Measurements from ENCODE around the gene RNF144A.

Gene RNF144A

GRCh38 chr2:7015007-7015950 lies 98.1 kb downstream of the RNF144A start:
- TF ChIP-seq GATA3 (IDR thresholded peaks at IDR 0.05; ENCODE audit: low read depth, low read length): no peak
- peak; percentile 38 for TF ChIP-seq GATA2 (IDR thresholded peaks at IDR 0.05; ENCODE audit: low read depth, low read length)

GRCh38 chr2:7016148-7016547 lies 98.9 kb downstream of the RNF144A start:
- TF ChIP-seq GATA3 (IDR thresholded peaks at IDR 0.05; ENCODE audit: low read depth, low read length): no peak
- no peak for TF ChIP-seq GATA2 (IDR thresholded peaks at IDR 0.05; ENCODE audit: low read depth, low read length)

GRCh38 chr2:7016601-7017211 lies 99.5 kb downstream of the RNF144A start:
- TF ChIP-seq GATA3 (IDR thresholded peaks at IDR 0.05; ENCODE audit: low read depth, low read length) (no peak), GATA2 (IDR thresholded peaks at IDR 0.05; ENCODE audit: low read depth, low read length) (no peak)

- peak; percentile 21; the same call in 1 of the 2 replicates for TF ChIP-seq GATA2 (IDR thresholded peaks at IDR 0.05; ENCODE audit: low read depth, low read length)
- TF ChIP-seq GATA3 (IDR thresholded peaks at IDR 0.05; ENCODE audit: low read depth, low read length): no peak
Measured at GRCh38 chr2:7017671-7018281, 100.6 kb downstream of the RNF144A start.

GRCh38 chr2:7018282-7018701 lies 101.1 kb downstream of the RNF144A start:
- no peak for TF ChIP-seq GATA3 (IDR thresholded peaks at IDR 0.05; ENCODE audit: low read depth, low read length)
- TF ChIP-seq GATA2 (IDR thresholded peaks at IDR 0.05; ENCODE audit: low read depth, low read length): peak; percentile 33; the same call in 1 of the 2 replicates

DNA sequence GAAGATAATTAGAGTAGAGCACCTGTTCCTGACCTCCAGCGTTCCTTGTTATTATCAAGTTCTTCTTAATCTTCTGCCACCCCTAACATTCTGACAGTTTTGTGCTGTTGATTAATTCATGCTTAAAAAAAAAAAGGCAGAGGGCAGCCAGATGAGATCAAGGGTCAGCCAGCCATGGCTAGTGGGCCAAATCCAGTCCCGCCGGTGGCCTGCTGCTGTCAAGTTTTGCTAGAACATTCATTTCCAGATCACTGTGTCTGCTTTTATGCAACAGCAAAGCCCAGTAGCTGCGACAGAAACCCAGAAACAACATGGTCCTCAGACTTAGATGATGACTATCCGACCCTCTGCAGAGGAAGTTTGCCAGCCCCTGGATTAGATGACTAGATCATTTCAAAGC lies 101.6 kb downstream of the RNF144A start:
- TF ChIP-seq GATA2 (IDR thresholded peaks at IDR 0.05; ENCODE audit: low read depth, low read length): no peak
- TF ChIP-seq GATA3 (IDR thresholded peaks at IDR 0.05; ENCODE audit: low read depth, low read length): no peak

- TF ChIP-seq GATA2 (IDR thresholded peaks at IDR 0.05; ENCODE audit: low read depth, low read length): no peak
- TF ChIP-seq GATA3 (IDR thresholded peaks at IDR 0.05; ENCODE audit: low read depth, low read length): no peak
Measured at GRCh38 chr2:7019191-7019590, 102.0 kb downstream of the RNF144A start.

- TF ChIP-seq GATA3 (IDR thresholded peaks at IDR 0.05; ENCODE audit: low read depth, low read length) (no peak), GATA2 (IDR thresholded peaks at IDR 0.05; ENCODE audit: low read depth, low read length) (no peak)
Measured at GRCh38 chr2:7020059-7020458, 102.8 kb downstream of the RNF144A start.

DNA sequence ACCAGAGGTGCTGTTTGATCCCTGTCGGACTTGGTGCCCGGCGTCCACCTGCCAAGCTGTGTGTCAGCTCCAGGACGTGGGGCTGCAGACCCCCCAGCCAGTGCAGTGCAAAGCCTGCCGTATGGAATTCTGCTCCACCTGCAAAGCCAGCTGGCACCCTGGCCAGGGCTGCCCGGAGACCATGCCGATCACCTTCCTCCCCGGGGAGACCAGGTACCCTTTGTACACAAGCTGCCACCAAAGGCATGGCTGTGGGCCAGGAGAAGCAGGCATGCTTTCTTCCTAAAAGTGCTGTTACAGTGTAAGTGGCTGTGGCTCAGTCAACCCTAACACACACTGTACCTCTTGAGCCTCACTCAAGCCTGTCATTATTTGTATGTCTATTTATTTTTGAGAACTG lies 103.3 kb downstream of the RNF144A start:
- TF ChIP-seq GATA2 (IDR thresholded peaks at IDR 0.05; ENCODE audit: low read depth, low read length) (no peak), GATA3 (IDR thresholded peaks at IDR 0.05; ENCODE audit: low read depth, low read length) (no peak)

- no peak for TF ChIP-seq GATA2 (IDR thresholded peaks at IDR 0.05; ENCODE audit: low read depth, low read length)
- no peak for TF ChIP-seq GATA3 (IDR thresholded peaks at IDR 0.05; ENCODE audit: low read depth, low read length)
Measured at GRCh38 chr2:7020939-7021470, 103.8 kb downstream of the RNF144A start.

GRCh38 chr2:7022492-7023385 lies 105.5 kb downstream of the RNF144A start:
- no peak for TF ChIP-seq GATA3 (IDR thresholded peaks at IDR 0.05; ENCODE audit: low read depth, low read length)

DNA sequence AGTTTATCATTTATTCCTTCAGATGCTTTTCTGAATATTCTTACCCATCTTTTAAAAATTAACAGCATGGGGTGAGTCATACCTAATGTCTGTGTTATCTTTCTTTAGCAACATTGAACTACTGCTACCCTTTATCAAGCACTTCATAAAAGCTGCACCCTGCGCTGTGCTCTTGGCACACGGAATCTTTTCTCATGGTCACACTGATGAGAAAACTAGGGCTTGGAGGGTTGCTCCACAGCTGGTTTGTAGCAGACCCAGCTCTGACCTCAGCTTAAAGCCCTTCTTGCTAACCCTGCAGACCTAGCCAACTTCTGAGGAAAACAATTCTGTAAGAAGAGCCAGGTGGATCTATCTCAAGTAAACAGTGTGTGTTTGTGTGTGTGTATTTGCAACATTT lies 106.3 kb downstream of the RNF144A start:
- TF ChIP-seq GATA3 (IDR thresholded peaks at IDR 0.05; ENCODE audit: low read depth, low read length): no peak
- TF ChIP-seq GATA2 (IDR thresholded peaks at IDR 0.05; ENCODE audit: low read depth, low read length): no peak

GRCh38 chr2:7024261-7024660 lies 107.0 kb downstream of the RNF144A start:
- TF ChIP-seq GATA2 (IDR thresholded peaks at IDR 0.05; ENCODE audit: low read depth, low read length) (no peak), GATA3 (IDR thresholded peaks at IDR 0.05; ENCODE audit: low read depth, low read length) (no peak)
